GM21367 (cell line): ENCODE data around the gene DPEP2.
"Not testable (repeated sequence)": the region's sequence is repeated elsewhere in the genome, so short reads cannot be mapped to it uniquely, and the experiment has no call there.

Experiments used
- ATAC-seq: cut with Tn5 transposase; IDR thresholded peaks from one replicate; pipeline ENCODE4 v1.9.1; 2021; ENCODE audit not compliant: unreplicated experiment

DPEP2 gene, protein sequence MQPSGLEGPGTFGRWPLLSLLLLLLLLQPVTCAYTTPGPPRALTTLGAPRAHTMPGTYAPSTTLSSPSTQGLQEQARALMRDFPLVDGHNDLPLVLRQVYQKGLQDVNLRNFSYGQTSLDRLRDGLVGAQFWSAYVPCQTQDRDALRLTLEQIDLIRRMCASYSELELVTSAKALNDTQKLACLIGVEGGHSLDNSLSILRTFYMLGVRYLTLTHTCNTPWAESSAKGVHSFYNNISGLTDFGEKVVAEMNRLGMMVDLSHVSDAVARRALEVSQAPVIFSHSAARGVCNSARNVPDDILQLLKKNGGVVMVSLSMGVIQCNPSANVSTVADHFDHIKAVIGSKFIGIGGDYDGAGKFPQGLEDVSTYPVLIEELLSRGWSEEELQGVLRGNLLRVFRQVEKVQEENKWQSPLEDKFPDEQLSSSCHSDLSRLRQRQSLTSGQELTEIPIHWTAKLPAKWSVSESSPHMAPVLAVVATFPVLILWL

DNA sequence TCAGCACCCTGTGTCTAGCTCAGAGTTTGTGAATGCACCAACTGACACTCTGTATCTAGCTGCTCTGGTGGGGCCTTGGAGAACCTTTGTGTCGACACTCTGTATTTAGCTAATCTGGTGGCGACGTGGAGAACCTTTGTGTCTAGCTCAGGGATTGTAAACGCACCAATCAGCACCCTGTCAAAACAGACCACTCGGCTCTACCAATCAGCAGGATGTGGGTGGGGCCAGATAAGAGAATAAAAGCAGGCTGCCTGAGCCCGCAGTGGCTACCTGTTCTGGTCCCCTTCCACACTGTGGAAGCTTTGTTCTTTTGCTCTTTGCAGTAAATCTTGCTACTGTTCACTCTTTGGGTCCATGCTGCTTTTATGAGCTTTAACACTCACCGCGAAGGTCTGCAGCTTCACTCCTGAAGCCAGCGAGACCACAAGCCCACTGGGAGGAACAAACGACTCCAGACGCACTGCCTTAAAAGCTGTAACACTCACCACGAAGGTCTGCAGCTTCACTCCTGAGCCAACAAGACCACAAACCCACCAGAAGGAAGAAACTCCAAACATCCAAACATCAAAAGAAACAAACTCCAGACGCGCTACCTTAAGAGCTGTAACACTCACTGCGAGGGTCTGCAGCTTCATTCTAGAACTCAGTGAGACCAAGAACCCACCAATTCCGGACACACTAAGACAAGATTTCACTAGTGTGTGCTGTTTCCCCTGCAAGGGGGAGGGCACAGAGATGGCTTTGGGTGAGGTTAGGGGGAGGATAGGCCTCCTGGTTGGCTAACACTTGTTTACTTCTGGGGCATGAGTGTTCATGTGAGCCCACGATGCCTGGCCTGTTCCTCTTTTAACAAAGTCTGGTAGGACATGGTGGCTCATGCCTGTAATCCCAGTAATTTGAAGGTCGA lies at the start of gene DPEP2:
Gene DPEP2, minus strand, starts transcription at position 706 of the 910 bp plus-strand sequence. CDS start 6,272 bp downstream, outside the sequence.
- not testable (repeated sequence) for ATAC-seq

- ATAC-seq: no peak
Measured at GRCh38 chr16:68047987-68048386, 48.7 kb upstream of the DPEP2 start.

- no peak for ATAC-seq
Measured at GRCh38 chr16:68046106-68046505, 46.8 kb upstream of the DPEP2 start.

GRCh38 chr16:68041783-68042182 lies 42.5 kb upstream of the DPEP2 start:
- ATAC-seq: no peak

DNA sequence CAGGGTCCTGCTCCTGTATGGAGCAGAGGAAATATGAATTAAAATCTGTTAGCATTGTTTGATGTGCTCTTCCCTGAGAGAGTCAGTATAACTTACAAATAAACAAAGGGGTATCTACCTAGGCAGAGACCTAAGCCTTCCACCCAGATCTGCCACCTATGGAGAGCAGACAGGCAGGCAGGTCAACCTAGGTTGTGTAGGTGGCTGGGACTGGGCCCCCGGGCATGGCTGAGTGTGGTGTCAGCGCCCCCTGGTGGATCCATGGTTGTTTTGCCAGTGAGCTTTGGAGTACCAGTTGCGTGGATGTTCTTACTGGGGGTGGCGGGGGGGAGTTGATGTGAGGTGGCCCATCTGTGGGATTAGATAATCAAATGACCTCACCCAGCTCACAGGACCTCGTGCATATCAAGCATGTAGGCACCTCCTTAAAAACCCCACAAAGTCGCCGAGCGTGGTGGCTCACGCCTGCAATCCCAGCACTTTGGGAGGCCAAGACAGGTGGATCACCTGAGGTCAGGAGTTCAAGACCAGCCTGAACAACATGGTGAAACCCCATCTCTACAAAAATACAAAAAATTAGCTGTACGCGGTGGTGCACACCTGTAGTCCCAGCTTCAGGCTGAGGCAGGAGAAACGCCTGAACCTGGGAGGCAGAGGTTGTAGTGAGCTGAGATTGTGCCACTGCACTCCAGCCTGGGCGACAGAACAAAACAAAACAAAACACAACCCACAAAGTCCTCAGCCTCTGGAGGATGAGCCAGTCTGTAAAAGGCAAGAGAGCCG lies 41.4 kb upstream of the DPEP2 start:
- ATAC-seq: peak; percentile 57

DNA sequence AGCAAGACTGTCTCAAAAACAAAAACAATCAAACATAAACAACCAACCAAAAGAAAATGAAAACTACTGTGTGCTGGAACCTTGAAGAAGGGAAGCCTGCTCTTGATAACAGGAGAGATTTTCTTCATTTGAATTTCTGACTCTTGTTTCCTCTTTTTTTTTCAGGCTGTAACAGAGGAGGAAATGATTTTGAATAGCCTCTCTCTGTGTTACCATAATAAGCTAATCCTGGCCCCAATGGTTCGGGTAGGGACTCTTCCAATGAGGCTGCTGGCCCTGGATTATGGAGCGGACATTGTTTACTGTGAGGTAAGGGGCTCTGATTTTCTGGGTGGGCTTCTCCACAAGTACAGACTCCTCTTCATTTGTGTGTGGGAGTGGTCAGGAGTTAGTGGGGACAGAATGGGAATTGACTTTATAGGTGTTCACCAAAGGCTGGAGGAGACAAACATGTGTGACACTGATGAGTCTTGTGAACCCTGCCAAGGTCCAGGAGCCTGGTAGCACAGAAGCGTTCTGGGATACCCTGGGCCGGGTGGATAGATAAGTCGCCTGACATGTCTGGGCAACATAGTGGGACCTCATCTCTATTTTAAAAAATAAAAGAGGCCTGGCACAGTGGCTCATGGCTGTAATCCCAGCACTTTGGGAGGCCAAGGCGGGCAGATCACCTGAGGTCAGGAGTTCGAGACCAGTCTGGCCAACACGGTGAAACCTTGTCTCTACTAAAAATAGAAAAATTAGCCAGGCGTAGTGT lies 38.7 kb upstream of the DPEP2 start:
- ATAC-seq: no peak

DNA sequence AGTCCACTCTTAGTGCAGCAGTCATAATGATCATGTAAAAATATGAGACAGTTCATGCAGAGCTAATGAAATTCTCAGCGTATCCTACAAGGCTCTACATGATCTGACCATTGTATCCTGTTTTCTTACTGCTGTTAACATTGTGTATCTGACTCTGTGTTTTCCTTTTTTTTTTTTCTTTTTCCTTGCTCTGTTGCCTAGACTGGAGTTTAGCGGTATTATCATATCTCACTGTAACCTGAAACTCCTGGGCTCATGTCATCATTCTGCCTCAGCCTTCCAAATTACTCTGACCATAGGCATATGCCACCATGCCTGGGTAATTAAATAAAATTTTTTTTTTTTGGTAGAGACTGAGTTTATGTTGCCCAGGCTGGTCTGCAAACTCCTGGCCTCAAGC lies 35.9 kb upstream of the DPEP2 start:
- no peak for ATAC-seq

DNA sequence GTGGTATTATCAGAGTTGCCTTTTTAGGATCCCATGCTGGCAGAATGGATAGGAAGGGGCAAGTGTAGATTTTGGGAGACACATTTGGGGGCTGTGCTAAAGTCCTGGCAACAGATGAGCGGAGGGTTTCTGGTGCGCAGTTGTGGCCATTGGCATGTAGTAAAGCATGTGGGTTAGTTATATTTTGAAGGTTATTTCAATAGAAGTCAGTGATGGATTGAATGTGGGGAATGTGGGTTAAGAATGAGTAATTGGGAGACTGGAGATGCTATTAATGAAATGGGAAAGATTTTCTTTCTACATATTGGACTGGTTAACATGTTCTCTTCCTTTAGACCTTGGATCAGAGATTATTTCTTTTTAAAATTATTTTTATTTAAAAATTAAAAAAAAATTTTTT lies 33.8 kb upstream of the DPEP2 start:
- ATAC-seq: no peak

- ATAC-seq: no peak
Measured at GRCh38 chr16:68031951-68032350, 32.7 kb upstream of the DPEP2 start.

- not testable (repeated sequence) for ATAC-seq
Measured at GRCh38 chr16:68030108-68030507, 30.8 kb upstream of the DPEP2 start.

- ATAC-seq: no peak
Measured at GRCh38 chr16:68028996-68029395, 29.7 kb upstream of the DPEP2 start.

DNA sequence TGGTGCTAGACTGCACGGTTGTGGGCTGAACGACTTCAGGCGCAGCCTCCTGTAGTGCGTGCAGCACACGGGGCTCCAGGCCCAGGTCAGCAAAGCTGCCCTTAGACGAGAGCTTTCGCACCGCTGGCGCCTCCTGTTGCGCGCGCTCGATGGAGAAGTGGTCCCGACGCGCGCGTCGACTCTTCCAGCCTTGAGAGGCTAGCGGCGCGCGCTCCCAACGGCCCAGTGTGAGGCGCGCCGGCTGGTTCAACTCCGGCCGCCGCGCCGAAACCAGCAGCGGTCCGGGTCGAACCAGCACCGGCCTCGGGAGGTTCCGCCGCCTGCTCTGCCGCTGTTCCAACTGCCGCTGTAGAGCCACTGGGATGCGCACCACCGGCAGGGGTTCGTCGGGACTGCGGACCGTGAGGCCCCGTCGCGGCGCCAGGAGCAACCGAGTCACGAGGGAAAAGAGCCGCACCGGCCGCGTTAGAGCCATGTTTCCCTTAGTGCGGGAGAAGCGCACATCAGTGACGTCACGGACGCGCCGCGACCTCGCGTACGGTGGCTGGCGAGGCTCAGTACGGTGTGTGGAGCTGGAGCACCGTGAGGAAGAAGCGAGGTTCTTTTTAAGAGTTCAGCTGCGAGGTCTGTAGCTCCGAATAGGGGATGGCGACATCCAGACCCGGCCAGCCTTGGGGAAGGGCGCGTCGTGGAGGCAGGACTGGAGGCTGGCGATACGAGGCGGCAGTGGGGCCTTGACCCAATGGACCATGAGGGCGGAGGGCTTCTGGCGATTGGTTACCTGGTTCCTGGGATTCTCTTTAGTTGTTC lies 23.6 kb upstream of the DPEP2 start, which contains the start of the genes DDX28 and DUS2:
Gene DDX28, minus strand, starts transcription at position 505 of the 810 bp plus-strand sequence. Its CDS starts 30 bp downstream, at position 475.
Gene DUS2, plus strand, starts transcription at position 557 of the 810 bp plus-strand sequence. CDS start 14,740 bp downstream, outside the sequence.
- peak; percentile 77 for ATAC-seq

DNA sequence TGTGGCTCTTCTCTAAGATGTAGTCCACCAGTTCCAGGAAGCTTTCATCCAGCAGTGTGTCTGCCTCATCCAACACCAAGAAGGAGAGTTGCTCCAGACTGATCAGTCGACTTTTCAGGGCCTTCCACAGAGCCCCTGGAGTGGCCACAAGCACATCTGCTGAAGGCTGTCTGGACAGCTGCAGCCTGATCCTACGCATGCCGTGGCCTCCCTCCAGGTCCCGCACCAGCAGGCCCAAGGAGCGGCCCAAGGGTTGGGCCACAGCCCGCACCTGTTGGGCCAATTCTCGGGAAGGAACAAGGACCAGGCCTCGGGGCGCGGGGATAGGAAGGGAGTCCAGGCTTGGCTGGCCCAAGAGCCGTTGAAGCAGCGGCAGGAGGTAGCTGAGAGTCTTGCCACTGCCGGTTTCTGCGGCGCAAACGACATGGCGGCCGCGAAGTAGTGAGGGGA lies 23.0 kb upstream of the DPEP2 start:
- no peak for ATAC-seq

DNA sequence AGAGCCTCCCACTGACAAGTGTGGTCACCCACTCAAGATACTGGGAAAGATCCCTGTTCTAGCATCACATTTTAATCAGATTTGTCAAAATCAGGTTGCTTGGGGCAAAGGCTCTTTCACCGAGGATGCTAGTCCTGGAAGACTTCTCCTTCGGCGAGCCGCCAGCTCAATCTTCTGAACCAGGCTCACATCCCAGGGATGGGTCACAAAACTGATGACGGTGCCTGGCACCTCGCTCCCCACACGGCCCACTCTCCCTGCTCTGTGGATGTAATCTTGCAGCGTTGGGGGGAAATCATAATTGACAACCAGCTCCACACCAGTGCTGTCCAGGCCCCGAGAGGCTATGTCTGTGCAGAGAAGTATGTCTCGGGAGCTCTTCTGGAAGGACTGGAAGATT lies 22.2 kb upstream of the DPEP2 start:
- ATAC-seq: no peak

DNA sequence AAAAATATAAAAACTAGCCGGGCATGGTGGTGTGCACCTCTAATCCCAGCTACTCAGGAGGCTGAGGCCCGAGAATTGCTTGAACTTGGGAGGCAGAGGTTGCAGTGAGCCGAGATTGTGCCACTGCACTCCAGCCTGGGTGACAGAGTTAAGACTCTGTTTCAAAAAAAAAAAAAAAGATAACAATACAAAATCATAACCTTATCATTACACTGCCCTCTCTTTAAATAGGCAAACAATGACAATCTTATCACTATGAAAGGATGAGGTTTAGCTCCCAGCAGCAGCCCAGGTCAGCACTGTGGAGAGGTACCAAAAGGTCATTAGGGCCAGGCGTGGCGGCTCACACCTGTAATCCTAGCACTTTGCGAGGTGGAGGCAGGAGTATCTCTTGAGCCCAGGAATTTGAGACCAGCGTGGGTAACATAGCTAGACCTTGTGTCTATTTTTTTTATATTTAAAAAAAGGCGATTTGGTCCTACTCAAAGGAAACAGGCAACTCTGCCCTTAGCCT lies 19.9 kb upstream of the DPEP2 start:
- no peak for ATAC-seq

DNA sequence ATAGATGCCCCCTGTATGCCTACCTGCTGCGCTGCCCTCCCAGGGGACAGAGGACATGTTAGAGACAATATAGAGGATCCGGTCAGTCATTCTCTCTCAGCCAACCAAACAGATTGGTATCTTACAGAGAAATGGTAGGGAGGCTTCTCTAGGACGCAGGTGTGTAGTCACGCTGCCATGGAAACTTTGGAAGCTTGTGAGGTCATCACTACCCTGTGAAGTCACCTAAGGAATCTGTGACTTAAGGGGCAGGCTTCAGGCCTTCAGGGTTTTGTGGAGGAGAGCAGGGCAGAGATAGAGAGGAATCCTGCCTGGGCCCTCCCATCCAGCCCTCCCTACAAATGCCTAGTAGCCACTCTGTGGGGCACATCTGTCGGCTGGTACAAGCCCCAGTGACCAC lies 16.4 kb upstream of the DPEP2 start, which contains the start of gene DPEP2NB:
Gene DPEP2NB, minus strand, starts transcription at position 231 of the 400 bp plus-strand sequence. Its CDS starts 141 bp downstream, at position 90.
- no peak for ATAC-seq

GRCh38 chr16:68013440-68013839 lies 14.2 kb upstream of the DPEP2 start:
- no peak for ATAC-seq

DNA sequence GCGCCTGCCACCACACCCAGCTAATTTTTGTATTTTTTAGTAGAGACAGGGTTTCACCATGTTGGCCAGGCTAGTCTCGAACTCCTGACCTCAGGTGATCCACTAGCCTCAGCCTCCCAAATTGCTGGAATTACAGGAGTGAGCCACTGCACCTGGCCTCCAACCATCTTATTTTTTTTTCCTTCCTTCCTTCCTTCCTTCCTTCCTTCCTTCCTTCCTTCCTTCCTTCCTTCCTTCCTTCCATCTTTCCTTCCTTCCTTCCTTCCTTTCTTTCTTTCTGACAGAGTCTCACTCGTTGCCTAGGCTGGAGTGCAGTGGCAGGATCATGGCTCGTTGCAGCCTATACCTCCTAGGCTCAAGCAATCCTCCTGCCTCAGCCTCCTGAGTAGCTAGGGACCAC lies 10.6 kb upstream of the DPEP2 start:
- not testable (repeated sequence) for ATAC-seq
